ENCODE results near the gene ZIM2. TPM values are rescaled to one million over a fixed set of nuclear protein-coding genes. Genes with fewer than 3 reads are reported as not detected.

Gene ZIM2
- polyA plus RNA-seq, 1 donor (not counting 4 experiments of a cell fraction or from before 2014, with no cell fraction given), result not detected

GRCh38 chr19:56832352-56832928 is 8.1 kb downstream of the ZIM2 start:
- Histone ChIP-seq H3K4me1 (ENCODE audit: control insufficient read depth, extremely low read depth, insufficient read depth, low read length) (no peaks in the 10 kb centered on the region), H3K27me3 (ENCODE audit: control insufficient read depth, extremely low read depth, insufficient read depth, low read length) (no peaks in the 10 kb centered on the region), H4K20me1 (ENCODE audit: control insufficient read depth, extremely low read depth, insufficient read depth, low read length) (no peaks in the 10 kb centered on the region), H3K4me3 (ENCODE audit: control insufficient read depth in 2 of 3, extremely low read depth in 1 of 3, insufficient read depth in 2 of 3, low read depth in 1 of 3, low read length in 3 of 3) (no peak overlapping the region), H2AFZ (ENCODE audit: control insufficient read depth, low read length) (no peak overlapping the region), H3K4me2 (ENCODE audit: control insufficient read depth, extremely low read depth, insufficient read depth, low read depth, low read length) (no peak overlapping the region), H3K9ac (ENCODE audit: control insufficient read depth, extremely low read depth, insufficient read depth, low read length) (no peak overlapping the region), H3K27ac (ENCODE audit: control insufficient read depth, insufficient read depth, low read length) (no peak overlapping the region), H3K9me1 (ENCODE audit: control insufficient read depth, extremely low read depth, insufficient read depth, low read length) (no peaks in the 10 kb centered on the region), H3K79me2 (ENCODE audit: control insufficient read depth, insufficient read depth, low read length) (no peaks in the 10 kb centered on the region), H3K36me3 (ENCODE audit: control insufficient read depth in 2 of 2, extremely low read depth in 1 of 2, insufficient read depth in 2 of 2, low read length in 2 of 2) (no peaks in the 10 kb centered on the region), H3K9me3 (ENCODE audit: control insufficient read depth, low read depth, low read length) (peaks cover 9% of the 10 kb centered on the region)
- TF ChIP-seq EZH2 (IDR thresholded peaks at IDR 0.05; ENCODE audit: low read length) (no peak), CTCF (optimal IDR thresholded peaks at IDR 0.05 in 1 of 3, IDR thresholded peaks at IDR 0.05 in 1 of 3, conservative IDR thresholded peaks at IDR 0.05 in 1 of 3; ENCODE audit: extremely low read depth in 1 of 3, insufficient read depth in 2 of 3, low read length in 3 of 3) (no peak)
- dilution Hi-C loops (cut with MboI; ENCODE audit: extremely low pct_ligation_motif_present, low sequenced_read_pairs), result no loop called here
- no peak for FAIRE-seq
- no peak for DNase-seq (ENCODE audit: low read depth, low spot score)

- no peaks in the 10 kb centered on the region for H3K4me1 ChIP-seq (ENCODE audit: control insufficient read depth, extremely low read depth, insufficient read depth, low read length)
- no peak overlapping the region for H3K4me2 ChIP-seq (ENCODE audit: control insufficient read depth, extremely low read depth, insufficient read depth, low read depth, low read length)
- no peaks in the 10 kb centered on the region for H3K36me3 ChIP-seq (ENCODE audit: control insufficient read depth in 2 of 2, extremely low read depth in 1 of 2, insufficient read depth in 2 of 2, low read length in 2 of 2)
- no peak overlapping the region for H3K27ac ChIP-seq (ENCODE audit: control insufficient read depth, insufficient read depth, low read length)
- FAIRE-seq (no peak), DNase-seq (ENCODE audit: low read depth, low spot score) (no peak)
- H3K9ac ChIP-seq (ENCODE audit: control insufficient read depth, extremely low read depth, insufficient read depth, low read length), result no peak overlapping the region
- peaks cover 9% of the 10 kb centered on the region for H3K9me3 ChIP-seq (ENCODE audit: control insufficient read depth, low read depth, low read length)
- no peak overlapping the region for H3K4me3 ChIP-seq (ENCODE audit: control insufficient read depth in 2 of 3, extremely low read depth in 1 of 3, insufficient read depth in 2 of 3, low read depth in 1 of 3, low read length in 3 of 3)
- no peak overlapping the region for H2AFZ ChIP-seq (ENCODE audit: control insufficient read depth, low read length)
- no peak for TF ChIP-seq CTCF (optimal IDR thresholded peaks at IDR 0.05 in 1 of 3, IDR thresholded peaks at IDR 0.05 in 1 of 3, conservative IDR thresholded peaks at IDR 0.05 in 1 of 3; ENCODE audit: extremely low read depth in 1 of 3, insufficient read depth in 2 of 3, low read length in 3 of 3)
- TF ChIP-seq EZH2 (IDR thresholded peaks at IDR 0.05; ENCODE audit: low read length), result no peak
- dilution Hi-C loops (cut with MboI; ENCODE audit: extremely low pct_ligation_motif_present, low sequenced_read_pairs), result no loop called here
- no peaks in the 10 kb centered on the region for H4K20me1 ChIP-seq (ENCODE audit: control insufficient read depth, extremely low read depth, insufficient read depth, low read length)
- no peaks in the 10 kb centered on the region for H3K9me1 ChIP-seq (ENCODE audit: control insufficient read depth, extremely low read depth, insufficient read depth, low read length)
- no peaks in the 10 kb centered on the region for H3K79me2 ChIP-seq (ENCODE audit: control insufficient read depth, insufficient read depth, low read length)
- H3K27me3 ChIP-seq (ENCODE audit: control insufficient read depth, extremely low read depth, insufficient read depth, low read length), result no peaks in the 10 kb centered on the region
These were observed 9.3 kb downstream of the ZIM2 start for GRCh38 chr19:56831255-56831654.
